Stimulated activated CD4-positive, alpha-beta T cell treated with anti-CD3 and anti-CD28 coated beads, Interleukin-15, amount 100 ng/mL, for 24 hours (primary cell): ENCODE data around the gene C21orf58.

ENCODE experiments used
- DNase-seq: peaks from one replicate; pipeline ENCODE4 v3.0.0-alpha.2; 2020

Gene C21orf58

DNA sequence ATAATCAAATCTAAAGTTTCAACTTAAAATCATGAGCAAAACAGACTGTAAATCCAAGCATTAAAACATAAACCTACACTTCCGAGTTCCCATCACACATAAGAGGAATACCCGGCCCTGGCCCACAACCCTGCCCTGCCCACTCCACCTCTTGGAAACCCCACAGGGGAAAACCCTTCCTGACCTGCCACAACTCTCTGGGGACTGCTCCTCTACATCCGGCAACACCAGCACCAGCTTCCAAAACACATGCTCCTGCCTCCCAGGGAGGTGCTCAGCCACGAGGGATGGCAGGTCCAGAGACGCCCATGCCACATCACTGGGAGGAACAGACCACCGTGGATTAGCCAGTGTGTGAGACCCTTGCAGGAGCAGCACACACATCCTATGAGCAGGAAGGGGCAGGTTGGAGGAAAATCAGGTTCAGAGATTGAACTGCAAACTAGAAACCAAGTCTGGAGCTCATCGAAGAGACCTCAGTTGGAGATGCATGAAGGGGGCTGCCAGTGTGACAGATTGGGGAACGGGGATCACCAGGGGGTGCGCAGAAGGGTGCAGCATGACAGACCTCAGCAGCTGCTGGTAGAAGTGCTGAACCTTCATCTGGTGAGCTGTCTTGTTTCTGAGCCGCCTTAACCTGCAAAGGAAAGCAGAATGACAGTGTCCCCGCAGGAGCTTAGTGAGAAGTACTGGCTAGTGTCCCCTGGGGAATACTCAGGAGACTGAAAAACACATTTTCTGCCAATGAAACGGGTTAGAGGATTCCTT lies 69.3 kb downstream of the C21orf58 start:
- DNase-seq = no peak

DNA sequence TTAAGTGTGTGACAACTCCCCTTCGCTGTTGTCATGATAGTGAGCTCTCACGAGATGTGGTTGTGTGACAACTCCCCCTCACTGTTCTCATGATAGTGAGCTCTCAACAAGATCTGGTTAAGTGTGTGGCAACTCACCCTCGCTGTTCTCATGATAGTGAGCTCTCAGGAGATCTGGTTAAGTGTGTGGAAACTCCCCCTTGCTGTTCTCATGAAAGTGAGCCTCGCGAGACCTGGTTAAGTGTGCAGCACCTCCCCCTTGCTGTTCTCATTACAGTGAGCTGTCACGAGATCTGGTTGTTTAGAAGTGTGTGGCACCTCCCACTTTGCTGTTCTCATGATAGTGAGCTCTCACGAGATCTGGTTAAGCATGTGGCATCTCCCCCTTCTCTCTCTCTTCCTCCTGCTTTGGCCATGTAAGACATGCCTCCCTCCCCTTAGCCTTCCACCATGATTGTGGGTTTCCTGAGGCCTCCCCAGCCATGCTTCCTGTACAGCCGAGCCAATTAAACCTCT lies 70.0 kb downstream of the C21orf58 start:
- peak; percentile 53 for DNase-seq

DNA sequence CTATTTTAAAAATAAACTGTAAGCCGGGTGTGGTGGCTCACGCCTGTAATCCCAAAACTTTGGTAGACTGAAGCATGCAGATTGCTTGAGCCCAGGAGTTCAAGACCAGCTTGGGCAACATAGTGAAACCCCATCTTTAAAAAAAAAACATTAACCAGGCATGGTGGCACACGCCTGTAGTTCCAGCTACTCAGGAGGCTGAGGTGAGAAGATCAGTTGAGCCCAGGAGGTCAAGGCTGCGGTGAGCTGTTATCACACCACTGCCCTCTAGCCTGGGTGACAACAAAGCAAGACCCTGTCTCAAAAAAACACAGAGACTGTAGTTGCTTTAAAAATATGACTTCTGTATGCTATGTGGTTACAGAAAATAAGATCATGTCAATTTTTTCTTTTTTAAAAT lies 70.8 kb downstream of the C21orf58 start:
- no peak for DNase-seq
